GM03348 (cell line): ENCODE results near the gene HNRNPL.
"Not testable (repeated sequence)": the region's sequence is repeated elsewhere in the genome, so short reads cannot be mapped to it uniquely, and the experiment has no call there.

ENCODE experiments used
- DNase-seq: peaks from one replicate; pipeline ENCODE4 v3.0.0; 2012; ENCODE audit warnings: low spot score

HNRNPL gene

DNA sequence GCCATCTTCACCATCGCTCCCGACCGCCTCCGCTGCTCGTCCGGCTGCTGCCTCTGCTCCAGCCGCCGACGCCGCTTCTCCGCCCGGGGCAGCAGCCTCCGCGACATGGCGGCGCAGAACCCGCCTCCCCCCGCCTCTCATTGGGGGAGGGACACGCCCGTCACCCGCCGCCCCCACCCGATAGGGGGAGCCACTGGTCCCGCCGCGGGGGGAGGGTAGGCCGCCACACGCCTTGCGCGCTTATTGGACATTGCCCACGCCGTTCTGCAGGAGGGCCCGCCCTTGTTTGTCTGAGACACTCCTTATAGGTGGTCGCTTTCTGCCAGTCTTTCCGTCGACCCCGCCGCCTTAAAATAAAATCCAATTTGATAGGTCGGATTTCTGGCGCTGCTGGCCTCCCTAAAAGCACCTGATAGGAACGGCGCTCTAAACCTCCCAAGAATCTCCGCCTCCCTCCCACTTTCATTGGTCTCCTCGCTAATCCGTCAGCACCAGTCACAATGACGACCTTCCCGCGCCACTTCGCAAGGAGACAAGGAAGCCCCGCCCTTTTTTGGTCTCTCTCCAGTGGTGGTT, at the start of gene HNRNPL:
TSS of gene HNRNPL (minus strand) at position 127 of the 576 bp plus-strand sequence. CDS start at position 107, 20 bp downstream.
- peak; percentile 98 for DNase-seq

DNA sequence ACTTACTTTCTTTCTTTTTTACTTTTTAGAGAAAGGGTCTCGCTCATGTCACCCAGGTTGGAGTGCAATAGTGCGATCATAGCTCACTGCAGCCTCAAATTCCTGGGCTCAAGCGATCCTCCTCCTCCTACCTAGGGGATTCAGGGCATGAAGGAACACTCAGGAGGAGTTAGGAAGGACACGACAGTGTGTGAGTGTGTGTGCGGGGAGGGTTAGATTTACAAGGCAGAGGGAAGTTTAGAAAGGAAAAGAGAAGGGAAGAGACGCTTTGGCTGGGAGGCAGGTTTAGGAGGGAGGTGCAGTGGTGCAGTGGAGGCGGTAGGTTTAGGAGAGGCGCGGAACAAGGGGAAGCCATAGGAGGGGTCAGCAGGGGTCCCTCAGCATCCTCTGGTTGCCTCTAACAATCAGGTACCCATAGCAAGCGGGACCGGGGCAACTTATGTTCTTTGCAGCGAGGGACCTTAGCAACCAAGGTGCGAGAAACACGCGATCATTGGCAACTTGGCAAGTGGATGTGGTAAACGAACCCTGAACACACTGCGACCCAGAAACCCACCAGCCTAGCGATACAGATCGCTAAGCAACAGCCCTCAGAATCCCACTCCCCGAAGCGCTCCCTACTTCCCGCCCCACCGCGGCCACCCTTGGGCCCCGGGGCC, 49.1 kb upstream of the HNRNPL start:
- DNase-seq: peak; percentile 40

DNA sequence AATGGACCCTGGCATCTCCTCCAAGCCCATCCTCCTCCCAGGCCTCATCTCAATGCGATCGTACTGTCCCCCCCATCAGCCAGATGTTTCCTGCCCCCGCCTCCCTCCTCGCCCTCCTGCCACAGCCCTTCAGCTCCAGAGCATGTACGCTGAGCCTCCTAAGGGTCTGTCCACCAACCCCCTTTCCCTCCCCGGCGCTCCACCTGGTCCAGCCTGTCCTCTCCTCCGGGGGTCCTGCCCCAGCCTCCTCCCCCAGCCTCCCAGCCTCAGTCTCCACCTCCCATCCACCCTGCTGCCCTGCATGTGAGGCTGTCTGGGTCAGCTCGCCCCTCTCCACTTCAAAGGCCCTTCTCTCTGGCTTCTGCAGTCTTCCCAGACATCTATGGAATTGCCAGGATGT, 45.2 kb upstream of the HNRNPL start:
- no peak for DNase-seq

DNA sequence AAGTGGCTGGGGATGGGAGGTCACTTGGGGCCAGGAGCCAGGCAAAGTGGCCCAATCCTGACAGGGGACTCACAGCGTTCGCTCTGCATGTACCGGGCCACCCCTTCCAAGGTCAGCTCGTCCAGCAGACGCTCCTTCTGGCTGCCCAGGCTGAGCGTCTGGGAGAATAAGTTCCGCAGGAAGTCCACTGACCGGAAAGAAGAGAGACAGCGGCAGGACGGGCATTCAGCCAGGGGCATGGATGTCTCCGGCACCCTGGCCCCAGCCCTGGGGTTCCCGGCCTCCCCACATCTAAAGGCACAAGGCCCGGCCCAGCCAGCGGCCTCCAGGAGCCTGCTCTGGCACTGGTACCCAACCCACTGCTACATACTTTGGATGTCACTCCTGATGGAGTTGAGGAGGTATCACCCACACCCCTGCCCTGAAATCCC, 43.6 kb upstream of the HNRNPL start:
- no peak for DNase-seq

DNA sequence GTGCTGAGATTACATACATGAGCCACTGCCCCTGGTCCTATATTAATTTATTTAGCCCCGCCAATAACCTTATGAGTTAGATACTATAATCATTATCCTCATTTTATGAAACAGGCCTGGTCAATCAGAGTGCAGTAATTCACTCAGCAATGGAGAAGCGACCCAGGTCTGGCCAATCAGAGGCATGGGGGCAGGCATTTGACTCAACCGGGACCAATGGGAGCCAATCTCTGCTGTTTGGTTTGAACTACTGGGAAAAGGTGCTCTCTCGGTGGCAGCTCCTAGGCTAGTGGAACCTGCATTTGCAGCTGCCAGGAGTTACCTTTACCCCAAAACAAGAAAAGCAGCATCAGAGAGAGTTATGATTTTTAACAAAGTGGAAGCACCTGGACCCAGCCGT, 43.1 kb upstream of the HNRNPL start:
- no peak for DNase-seq

DNA sequence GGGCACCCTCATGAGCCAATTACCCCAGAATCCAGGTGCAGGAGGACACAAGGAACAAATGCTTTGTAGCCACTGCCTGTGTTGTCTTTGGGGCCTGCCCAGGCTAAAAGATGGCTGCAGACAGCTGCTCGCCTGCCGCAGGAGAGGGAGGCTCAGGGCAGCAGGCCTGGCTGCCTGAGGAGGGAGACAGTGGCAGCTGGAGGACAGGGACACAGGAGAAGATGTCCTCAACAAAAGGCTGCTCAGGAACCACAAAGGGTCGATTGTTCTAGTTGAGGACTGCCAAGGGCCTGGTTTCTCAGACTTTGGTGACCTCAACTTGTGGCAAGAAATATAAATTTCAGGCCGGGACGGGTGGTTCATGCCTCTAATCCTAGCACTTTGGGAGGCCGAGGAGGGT, 42.0 kb upstream of the HNRNPL start:
- no peak for DNase-seq

DNA sequence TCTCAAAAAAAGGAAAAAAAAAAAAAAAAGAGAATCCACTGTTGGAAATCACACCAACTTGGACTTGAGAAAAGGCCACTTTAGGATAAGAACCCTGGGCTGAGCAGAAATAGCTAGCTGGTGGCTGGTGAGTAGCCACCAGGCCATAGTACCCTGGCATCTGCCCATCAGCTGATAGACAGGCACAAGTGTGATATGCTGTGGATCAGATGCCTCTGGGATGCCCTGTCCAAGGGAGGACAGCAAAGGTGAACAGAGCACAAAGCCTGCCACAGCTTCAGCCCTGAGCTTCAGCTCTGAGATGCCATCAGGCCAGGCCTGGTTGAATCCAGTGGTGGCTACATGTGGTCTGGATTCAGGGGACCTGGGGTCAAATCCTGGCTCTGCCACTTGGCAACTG, 40.9 kb upstream of the HNRNPL start:
- no peak for DNase-seq

DNA sequence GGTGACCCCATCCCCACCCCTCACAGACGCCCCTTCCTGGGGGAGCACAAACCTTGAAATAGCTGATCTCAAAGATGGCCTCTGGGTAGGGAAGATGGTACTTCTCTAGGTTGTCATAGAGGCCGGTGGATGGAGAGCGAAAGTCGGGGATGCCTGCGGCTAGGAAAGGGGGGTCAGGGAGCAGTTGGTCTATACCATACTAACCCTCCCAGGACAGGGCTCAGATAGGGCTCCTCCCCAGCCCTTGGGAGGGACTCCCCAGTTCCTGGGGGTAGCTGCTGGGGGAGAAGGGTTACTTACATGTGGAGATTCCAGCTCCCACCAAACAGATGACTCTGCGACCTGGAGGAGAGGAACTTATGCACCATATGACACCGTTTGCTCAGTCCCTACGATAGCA, 40.0 kb upstream of the HNRNPL start:
- no peak for DNase-seq

DNA sequence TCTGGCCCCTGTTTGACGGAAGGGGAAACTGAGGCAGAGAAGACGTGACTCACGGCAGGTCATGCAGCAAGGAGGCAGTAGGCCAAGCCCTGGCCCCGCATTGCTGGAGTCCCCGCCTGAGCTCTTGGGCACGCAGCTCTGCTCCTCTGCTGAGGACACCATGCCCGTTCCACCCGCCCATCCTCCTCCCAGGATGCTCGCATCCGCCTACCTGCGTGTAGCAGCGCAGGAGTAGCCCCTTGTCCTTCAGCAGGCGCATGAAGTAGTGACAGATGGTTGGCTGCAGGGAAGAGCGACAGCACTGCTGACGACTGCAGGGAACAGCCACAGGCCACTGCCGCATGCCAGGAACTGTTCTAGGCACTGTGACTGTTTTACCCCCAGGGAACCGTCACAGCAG, 39.1 kb upstream of the HNRNPL start:
- DNase-seq: no peak

DNA sequence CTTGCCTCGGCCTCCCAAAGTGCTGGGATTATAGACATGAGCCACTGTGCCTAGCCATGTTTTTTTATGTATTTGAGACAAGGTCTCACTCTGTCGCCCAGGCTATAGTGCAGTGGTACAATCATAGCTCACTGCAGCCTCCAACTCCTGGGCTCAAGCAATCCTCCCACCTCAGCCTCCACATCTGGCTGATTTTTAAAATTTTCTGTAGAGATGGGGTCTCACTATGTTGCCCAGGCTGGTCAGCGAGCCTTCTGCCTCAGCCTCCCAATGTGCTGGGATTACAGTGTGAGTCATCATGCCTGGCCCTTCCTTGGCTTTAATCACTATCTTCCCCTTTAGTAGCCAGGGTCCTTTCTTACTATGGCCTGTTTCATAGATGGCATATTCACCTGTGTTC, 34.9 kb upstream of the HNRNPL start:
- DNase-seq: not testable (repeated sequence)

DNA sequence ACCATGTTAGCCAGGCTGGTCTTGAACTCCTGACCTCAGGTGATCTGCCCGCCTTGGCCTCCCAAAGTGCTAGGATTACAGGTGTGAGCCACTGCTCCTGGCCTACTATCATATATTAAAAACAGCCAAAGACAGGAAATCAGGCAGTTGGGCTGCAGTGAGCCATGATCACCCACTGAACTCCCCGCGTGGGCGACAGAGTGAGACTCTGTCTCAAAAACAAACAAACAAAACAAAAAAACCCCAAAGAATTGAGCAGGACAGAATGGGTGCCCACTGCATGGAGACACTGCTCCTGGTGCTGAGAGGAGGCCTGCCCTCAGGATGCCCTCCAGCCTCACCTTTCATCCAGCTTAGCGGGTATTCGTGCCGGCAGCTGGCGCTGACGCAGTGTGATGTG, 33.5 kb upstream of the HNRNPL start:
- DNase-seq: no peak

DNA sequence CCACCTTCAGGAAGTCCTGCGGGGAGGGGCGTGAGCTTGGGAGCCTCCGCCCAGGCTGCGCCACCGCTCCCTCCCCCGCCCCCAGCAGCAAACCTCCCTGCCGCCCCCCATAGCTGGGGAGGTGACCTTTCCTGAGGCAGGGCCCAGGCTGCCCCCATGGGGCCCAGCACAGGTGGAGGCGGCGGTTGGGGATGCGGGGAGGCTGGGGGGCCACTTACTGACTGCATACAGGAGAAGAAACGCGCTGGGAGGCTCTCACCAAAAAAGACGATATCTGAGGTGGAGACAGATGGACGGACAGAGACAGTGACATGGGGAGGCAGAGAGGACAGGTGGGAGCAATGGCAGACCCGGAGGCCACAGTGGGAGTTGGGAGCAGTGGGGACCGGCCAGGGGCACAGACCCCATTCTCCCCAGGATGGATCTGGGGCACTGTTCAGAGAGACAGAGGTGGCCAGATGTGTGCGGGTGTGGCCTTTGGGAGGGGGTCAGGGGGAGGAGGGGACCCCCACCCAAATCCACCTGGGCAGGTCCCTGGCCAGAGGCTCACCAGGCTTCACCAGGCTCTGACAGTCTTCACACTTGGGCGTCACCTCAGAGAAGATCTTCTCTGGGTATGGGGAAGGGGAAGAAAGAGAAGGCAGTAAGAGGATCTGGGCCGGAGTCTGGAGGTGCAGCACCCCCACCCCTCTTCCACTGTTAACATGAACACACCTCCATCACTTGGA, 31.3 kb upstream of the HNRNPL start:
- no peak for DNase-seq

DNA sequence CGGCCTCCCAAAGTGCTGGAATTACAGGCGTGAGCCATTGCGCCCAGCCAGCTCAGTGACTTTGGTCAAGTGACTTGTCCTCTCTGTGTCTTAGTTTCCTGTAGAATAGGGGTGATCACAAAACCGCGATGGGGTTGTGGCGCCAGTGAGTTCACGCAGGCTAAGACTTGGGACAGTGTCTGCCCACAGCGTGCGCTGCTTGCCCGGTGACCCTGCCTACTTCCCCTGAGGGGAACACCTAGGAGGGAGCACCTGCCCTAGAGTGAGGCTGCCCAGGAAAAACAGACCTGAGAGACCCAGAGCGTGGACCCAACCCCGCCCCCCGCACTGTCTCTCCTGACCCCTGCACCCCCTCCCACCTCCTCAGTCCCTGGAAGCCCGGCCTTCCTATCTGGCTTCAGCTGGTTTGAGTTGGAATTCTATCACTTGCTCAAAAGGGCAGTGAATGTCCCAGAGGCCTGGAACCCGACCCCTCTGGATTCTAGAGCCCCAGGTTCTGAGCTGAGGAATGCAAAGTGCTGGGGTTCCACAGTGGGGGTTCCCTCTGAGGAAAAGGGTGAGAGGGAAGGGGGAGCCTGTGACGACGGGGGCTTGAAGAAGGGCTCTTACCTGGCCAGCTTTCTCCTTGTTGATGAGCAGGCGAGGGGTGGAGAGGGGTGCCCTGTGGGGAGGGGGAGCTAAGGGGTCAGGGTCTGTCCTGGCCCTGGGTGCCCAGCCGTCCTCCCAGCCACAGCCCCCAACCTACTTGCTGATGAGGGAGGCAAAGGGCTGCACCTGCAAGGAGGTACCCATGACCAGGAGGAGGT, 30.5 kb upstream of the HNRNPL start:
- no peak for DNase-seq

DNA sequence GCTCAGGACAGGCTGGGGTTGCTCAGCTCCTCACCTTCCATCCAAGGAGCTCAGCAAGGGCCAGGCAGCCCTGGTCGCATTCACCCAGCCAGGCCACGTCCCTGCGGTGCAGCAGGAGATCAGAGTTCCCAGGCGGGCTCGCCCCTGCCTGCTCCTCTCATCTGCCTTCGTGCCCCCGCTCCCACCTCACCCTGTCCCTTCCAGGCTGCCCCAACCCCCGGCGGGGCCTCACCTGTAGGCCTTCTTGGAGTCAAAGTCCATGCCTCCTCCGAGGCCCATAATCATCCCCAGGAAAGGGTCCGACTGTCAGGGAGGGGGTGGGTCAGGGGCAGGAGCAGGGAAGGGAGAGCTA, 29.6 kb upstream of the HNRNPL start:
- DNase-seq: no peak

DNA sequence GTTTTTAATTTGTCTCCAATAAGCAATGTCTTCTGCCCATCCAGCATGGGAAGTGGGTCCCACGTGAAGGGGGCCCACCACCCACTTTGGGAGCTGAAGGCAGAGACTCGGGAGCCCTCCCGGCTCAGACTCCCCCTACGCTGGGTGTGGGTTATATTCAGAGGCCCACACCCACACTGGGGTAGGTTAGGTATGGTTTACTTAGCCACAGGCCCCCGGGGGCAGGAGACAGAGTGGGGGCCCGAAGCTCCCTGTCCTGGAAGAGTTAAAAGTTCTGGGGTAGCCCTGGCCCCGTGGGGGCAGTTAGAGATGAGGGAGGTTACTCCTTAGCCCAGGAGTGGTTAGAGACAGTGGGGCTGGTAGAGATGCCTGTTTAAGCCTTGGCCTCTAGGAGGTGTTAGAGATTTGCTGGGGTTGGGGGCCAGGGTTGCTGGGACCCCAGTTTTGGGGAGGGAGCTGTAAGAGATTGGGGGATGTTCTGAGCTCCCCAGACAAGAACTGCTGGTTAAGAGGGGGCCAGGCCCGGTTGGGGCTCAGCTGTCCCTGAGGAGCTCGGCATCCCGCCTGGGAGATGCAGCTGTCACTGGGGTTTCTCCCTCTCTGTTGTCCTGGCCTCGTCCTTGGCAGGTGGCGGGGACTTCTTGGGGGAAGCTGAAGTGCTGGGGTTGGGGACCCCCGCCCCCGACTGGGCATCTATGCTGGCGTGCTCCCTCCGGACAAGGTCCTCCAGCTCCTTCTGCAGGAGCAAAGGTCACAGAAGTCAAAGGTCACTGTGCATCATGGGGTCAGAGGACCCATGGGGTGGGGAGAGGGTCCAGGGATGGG, 29.0 kb upstream of the HNRNPL start:
- DNase-seq: no peak

DNA sequence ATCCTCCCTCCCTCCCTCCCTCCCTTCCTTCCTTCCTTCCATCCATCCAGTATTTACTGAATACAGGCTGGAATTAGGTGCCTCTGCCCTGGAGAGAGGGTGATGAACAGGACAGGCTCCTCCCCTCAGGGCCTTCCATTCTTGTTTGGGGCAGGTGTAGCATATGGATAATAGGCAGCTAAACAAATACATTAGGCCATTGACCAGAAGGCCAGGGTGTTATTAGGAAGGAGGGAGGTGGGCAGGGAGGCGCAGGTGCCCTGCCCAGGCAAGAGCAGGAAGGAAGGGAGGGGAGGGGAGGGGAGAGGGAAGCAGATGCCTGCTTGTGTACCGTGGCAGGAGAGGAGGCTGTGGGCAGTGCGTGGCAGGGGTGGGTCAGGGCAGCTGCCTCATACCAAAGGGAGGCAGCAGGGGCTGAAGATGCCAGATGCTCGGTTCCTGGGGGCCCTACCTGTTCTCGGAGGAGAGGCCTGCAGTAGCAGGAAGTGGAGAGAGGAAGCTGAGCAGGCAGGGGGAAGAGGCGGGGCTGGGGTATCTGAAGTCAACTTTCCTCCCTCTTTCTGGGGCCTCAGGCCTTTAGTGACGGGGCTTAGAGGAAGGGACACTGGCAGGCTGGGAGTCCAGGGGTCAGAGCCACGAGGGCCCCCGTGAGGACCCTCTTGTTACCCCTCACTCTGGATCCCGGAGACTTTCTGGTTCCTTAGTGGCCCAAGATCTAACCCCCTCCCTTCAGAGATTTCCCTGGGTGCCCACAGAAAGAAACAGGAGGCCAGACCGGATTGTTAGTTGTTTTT, 28.2 kb upstream of the HNRNPL start, which contains the start of gene RINL:
TSS of gene RINL (minus strand) at position 495 of the 794 bp plus-strand sequence. CDS start 1,533 bp downstream, outside the sequence.
- DNase-seq: no peak

DNA sequence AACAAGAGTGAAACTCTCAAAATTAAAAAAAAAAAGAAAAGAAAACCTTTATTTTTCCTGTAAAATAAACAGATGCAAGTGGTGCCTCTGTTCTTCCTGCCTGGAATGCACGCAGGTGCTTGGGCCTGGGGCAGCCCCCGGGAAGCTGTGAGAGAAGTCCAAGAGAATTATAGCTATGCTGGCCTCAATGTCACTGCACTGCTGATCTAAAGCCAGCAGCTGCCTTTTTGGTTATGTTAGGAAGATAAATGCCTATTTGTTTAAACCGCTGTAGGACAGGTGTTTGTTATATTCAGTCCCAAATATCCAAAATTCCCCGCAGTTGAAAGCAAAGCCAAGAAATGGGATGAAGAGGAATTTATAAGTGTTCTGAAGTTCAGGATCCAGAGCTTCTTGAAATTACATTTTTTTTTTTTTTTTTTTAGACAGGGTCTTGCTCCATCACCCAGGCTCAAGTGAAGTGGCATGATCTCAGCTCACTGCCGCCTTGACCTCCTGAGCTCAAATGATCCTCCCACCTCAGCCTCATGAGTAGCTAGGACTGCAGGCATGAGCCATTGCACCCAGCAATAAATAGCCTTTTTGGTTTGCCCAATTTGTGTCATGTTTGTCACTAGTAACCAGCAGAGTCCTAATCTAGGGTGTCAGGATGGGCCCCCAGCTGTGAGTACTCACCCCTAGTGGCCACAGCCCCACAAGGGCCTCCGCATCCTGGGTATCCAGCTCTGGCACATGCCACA, 26.0 kb upstream of the HNRNPL start:
- no peak for DNase-seq

DNA sequence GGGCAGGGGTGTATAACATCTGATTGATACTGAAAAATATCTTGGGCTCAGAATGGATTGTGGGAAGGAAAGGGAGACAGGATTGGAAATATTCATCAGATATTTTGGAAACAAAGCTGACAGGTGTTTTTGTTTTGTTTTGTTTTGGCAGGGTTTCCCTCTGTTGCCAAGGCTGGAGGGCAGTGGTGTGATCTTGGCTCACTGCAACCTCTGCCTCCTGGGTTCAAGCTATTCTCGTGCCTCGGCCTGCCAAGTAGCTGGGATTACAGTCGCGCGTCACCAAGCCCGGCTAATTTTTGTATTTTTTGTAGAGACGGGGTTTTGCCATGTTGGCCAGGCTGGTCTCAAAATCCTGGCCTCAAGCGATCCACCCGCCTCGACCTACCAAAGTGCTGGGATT, 23.6 kb upstream of the HNRNPL start:
- DNase-seq: not testable (repeated sequence)

DNA sequence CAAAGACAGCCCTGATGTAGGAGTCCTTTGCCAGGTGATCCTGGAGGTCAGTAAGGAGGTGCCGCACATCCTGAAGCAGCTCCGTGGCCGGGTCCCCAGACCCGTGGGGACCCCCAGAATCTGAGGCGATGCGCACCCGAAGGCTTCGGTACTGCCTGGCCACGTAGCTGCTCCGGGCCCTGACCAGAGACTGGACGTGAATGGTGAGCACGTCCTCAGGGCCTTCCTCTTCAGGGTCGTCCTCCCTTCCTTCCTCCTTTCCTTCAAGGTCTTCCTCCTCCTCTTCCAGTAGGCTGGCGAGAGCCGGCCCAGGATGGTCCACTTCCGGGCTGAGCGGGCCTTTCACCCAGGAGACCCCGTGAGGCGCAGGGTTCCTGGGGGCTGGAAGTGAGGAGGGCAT, 20.8 kb upstream of the HNRNPL start:
- DNase-seq: no peak
